ENCODE data around the gene YPEL1.

Gene YPEL1, protein sequence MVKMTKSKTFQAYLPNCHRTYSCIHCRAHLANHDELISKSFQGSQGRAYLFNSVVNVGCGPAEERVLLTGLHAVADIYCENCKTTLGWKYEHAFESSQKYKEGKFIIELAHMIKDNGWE

DNA sequence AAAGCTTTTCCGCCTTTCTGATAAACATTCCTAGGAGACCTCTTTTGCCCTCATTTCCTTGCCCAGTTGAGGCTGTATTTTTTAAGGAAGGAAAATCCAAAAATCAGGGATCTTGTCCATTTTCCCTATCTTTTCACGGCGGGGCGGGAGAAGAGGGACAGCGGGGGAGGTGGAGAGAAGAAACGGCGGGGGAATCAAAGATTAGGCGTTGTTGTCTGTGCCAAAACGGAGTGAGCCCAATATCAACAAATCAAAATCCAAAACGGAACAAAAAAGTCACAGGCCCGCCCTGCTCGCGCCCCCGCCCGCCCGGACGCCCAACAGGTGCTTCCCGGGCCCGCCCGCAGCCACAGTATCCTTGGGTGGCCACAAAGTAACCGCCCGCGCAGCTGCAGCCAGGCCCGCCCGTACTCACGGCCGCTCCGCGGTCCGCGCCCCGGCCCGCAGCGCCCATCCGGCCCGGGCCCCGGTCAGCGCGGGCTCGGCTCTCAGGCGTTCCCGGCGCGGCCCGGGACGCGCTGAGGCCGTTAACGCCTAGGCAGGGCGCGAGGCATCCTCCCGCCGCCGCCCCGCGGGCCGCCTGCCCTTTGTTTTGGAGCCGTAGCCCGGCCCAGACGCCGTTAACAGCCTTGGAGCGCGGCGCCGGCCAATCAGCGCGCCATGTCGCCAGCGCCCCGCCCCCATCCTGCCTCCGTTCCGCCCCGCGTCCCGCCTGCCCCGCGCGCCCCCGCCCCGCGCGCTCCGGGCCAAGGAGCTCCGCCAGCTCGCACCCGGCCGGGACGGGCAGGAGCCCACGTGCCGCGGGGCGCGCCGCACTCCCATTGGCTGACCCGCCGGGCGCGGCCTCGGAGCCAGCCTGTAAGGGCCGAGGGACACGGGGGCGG, at the start of gene YPEL1:
TSS of gene YPEL1 (minus strand) at position 595 of the 884 bp plus-strand sequence. CDS start 25,050 bp downstream, outside the sequence.
- peak; percentile 96 for DNase-seq (ENCODE audit: low spot score)

DNA sequence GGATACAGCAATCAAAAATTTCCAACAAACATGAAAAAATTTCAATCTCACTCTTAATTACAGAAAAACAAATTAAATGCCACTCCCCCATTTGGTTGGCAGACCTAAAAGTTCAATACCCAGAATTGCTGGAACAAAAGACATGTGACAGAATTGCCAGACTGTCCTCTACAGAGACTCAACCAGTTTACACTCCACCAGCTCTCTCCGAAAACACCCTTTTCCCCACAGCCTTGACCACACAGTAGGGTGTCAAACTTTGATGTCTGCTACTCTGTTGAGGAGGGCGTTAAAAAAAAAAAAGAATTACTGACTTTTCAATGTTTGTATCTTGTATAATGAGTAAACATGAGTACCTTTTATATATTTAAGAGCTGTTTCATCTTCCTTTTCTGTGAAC, 44.7 kb upstream of the YPEL1 start:
- no peak for DNase-seq (ENCODE audit: low spot score)

DNA sequence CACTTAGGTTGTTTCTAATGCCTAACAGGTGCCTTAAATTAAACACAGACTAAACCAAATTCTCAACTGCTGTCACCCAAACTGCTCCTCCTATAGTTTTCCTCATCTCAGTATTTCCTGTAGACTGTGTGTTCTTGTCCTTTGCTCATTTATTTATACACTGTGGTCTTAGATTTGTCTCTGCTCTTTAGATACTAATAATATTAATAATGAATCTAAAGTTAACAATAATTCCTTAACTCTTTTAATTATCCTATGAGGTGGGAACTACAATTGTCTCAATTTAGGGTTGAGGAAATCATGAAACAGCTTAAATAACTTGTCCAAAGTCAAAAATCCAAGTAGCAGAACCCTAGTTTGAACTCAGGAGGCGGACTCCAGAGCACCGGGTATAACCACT, 43.9 kb upstream of the YPEL1 start:
- DNase-seq (ENCODE audit: low spot score): no peak

DNA sequence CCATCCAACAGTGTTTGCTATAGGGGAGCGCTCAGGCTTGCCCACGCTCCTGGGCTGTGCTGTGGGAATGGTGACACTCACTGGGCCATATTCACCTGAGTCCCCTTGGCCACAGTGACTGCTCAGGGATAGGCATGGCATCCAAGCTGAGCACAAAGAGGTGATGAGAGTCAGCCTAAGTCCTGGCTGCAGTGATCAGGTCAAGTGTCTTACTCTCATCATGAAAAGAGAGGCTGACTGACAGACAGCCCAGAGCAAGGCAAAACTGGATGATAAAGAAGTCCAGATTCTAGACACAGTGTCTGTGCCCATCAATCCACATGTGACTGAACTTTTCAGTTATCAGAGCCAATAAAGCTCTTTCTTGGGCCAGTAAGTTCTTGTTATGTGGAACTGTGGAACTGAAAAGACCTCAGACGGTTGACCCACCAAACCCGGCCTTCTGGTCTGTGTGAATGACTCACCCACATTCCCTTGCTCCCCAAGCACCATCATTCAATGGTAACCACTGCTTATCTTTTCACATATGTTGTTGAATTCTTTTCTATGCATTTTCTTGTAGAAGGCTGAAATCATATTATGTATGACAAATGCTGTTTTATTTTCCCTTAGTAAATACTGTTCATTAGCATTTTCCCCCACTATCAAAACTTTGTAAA, 43.2 kb upstream of the YPEL1 start:
- DNase-seq (ENCODE audit: low spot score): no peak

DNA sequence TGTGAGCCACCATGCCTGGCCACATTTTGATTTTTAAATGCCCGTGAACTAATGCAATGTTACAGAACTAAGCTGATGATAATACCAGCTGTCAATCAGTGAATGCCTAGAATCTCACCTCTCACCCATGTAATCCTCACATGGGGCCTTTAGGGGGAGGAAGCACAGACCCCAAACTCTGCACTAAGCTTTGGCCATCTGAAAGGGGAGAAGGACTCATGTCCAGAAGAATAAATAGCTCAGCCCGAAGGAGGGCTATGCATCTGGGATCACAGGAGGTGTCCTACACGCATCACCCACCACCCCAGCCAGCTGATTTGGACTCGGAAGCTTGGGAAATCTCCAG, 36.0 kb upstream of the YPEL1 start:
- no peak for DNase-seq (ENCODE audit: low spot score)

DNA sequence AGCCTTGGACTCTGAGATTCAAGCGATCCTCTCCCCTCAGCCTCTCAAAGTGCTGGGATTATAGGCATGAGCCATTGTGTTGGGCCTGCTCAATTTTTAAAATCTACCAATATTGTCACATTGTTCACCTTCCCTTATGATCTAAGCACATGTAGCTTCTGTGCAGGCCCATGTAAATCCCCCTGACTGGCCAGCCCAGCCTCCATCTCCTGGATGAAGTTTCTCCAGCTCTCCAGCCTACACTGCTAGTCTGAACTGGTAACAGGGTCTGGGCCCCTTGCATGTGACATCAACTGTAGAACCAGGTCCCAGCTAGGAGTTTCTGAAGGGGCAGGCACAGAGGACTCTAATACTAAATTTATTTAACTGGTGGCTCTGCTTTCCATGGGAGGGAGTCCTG, 32.8 kb upstream of the YPEL1 start:
- no peak for DNase-seq (ENCODE audit: low spot score)

DNA sequence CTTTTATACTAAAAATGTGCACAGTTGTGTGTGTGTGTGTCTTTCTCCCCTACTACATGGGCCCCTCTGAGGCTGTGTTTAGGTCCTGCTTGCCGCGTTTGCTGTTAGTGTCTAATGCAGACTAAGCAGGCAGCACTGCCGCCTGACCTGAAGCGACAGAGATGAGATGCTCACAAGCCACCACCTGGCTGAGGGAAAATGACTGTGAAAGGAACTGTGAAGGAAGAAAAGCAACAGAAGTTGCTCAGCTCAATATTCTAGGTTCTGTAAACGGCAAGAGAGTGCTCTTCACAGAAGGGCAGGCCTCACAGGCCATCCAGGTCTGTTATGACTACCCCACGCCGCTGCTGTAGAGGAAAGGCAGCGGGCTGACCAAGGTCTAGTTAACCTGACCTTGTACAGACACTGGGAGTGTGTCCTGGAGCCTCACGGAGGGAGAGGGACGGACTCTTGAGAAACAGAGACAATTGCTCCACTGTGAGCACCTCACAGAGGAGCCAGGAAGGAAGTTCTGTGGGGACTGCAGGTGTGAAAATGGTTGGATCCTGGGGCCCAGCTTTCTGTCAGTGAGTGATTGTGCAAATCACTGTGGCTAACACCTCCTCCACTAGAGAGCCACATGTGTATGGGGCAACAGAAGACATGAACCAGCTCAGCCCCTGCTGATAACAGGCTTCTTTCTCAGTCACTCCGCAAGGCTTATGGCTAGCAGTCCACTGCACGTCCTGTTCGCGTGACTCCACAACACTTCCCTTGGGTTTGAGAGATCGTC, 31.3 kb upstream of the YPEL1 start:
- DNase-seq (ENCODE audit: low spot score): peak; percentile 61

DNA sequence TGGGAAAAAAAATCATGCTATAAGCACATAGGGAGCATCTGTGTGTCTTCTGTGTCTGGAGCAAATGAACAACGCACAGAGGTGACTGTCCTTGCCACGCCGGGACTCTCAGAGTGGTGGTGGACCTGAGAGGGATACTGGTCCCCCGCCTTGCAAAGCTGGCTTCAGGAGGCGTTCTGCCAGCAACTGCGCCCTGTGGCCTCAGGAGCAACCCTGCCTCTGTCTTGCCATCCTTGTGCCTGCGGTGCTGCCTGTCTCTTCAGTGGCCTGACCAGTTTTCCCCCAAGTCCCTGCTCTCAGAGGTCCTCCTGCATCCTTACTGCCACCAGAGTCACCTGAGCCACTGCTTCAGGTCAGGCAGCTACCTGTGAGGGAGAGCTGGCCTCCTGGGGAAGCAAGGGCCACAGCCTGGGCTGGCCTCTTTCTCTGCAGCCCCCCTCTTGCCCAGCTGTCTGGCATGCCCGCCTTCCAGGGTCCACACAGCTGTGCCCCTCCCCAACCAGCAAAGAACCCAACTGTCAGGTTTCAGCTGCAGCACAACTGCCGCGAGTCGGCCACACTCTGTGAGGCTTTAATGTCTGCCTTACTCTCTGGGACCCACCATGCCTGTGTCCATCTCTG, 30.4 kb upstream of the YPEL1 start:
- no peak for DNase-seq (ENCODE audit: low spot score)

DNA sequence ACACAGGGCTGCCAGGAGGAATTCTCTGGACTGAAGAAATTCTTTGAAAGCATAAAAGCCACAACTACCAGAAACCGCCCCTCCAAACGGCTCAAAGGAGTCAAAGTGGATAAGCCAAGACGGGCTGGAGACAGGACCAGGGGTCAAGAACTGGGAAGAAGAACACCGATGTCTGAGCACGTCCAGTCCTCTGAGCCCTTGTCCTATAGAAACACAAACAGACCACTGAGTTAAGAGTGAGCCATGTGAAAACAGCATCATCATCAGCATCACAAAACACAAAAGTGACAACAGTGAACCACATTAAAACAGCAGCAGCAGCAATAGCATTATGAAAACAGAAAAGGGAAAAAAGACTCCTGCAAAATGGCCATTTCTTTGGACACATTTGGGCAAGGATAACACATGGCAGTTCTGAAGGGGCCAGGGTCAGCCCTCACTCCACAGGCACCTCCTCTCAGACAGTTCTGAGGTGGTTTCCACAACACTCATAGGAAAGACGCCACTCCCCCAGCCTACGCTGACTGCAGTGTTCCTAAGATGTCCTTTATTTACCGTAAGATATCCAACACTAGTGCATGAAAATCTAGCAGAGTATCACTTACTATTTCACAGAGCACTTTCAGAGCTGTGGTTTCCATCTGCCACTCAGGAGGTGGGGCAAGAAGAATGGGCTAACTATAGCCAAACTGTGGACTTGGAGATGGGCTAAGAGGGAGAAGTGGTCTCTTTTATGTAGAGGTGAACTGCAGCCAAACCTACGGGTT, 28.6 kb upstream of the YPEL1 start:
- no peak for DNase-seq (ENCODE audit: low spot score)

DNA sequence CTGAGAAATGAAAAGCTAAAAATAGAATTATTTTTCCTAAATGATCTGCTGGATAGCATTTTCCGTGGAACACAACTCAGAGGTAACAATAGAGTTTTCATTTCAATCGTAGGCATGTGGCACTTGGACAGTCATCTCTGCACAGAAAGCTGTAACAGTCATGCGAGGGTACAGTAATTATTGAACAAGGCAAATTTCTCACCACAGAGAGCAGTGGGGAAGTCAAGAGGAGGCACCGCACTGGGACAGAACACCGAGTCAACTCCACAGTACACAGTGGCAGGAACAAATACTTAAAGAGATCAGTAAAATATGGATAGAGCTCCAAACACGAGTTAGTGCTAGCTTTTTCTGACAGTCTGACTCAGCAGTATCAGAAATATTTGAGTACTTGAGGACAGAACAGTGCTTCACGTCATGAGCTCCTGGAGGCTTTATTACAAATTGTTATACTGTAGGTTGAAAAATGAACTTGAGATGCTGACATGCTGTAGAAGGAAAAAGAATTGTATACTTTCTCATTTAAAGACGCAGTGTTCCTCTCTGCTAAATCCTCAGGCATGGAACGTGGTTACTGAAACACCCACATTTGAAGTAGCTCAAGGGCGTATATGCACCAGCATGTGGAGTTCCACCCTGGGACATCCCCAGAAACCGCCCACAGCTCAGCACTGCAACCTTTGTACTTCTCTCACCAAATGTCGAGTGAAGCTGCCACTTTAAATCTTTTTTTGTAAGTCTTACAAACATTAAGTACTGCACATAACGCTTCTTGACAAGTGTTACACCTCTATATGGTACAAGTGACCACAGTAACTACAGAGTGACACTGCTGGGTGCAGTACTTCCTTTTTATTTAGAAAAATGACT, 27.4 kb upstream of the YPEL1 start:
- DNase-seq (ENCODE audit: low spot score): peak; percentile 10

DNA sequence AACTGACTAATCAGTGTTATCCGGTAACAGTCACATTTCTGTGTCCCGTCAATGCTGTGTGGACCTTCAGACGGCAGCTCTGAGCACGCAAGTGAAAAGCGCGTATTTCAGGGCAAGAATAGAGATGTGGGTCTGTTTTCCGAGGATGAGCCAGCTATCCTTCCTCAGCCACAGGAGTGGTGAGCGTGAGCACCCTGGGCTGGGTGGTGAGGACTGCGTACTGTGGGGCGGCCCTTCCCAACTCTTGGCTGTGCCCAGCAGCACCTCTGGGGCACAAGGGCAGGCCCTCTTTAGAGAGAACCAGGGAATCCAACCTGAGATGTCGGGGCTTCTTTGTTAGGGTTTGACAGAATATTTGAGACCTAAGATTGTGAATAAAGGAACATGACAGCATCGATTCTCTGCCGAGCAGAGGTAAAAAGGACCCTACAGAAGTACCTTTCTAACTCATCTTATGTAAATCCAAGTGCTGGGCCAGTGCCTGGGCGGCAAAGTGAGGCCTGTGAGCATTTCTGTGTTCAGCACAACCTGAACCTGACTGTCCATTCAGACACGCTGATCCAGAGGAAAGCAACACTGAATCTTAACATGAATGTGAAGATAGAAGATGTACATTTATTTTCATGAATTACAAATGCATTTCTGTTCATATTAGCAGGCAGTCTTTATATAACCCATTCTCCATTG, 26.5 kb upstream of the YPEL1 start:
- no peak for DNase-seq (ENCODE audit: low spot score)

DNA sequence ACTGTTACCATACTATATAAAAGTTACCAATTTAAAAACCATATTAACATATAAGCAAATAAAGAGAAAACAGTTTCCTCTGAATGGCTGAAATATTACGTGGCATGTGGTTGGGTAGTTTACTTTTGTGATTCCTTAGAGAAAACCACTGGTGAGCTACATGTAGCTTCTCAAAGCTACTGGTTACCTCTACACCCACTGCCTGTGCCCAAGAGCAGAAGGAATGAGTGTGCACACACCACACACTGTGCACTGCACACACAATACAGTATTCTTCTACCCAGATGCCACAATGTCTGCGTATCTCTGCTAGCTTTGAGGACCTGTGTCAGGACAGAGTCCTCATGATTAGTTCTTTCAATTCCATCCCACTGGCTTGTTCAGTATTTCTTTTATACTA, 25.5 kb upstream of the YPEL1 start:
- DNase-seq (ENCODE audit: low spot score): no peak

DNA sequence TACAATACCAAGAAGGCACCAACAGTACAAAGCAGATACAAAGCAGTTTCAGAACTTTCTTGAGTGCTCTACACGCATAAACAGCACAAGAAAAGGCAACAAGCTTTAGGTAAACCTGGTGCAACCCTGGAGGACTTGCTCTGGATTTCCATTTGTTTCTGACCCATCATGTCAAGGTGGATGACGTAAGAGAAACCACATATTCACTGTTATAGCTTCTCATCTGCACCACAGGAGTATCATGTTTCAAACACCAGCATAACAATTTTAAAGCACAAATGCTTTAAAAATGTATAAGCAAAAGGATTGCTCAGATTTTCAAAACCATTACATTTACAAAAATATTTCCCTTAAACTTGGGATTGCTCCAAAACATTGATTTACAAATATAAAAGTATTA, 25.0 kb upstream of the YPEL1 start:
- no peak for DNase-seq (ENCODE audit: low spot score)

DNA sequence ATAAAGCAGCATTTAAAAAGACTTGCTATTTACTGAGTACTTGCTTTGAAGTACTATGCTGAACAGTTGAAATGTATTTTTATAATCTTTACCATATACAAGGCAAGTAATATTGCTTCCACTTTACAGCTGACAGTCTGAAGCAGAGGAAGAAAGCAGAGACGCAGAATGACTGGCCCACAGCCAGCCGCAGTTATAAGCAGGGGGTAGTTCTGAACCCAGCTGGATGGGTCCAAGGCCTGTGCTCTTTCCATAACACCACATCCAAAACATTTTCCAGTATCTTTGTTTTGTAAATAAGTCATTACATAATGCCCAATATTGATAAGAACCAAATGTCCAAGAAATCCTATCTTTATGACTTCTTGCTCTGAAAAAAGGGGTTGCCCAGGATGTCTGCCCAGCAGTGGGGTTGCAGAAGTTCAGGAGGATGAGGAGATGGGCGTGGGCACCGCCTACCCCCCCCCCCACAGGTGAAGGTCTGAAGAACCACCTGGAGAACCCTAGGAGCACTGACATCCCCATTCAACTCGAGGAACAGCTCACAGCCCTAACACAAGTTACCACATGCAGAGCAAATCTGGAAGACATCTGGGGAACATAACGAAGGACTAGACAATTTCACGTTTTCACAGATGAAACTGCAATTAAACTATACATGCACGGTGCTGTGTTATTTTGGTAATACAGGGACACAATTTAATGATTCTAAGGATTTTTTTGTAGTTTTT, 24.2 kb upstream of the YPEL1 start:
- DNase-seq (ENCODE audit: low spot score): no peak

DNA sequence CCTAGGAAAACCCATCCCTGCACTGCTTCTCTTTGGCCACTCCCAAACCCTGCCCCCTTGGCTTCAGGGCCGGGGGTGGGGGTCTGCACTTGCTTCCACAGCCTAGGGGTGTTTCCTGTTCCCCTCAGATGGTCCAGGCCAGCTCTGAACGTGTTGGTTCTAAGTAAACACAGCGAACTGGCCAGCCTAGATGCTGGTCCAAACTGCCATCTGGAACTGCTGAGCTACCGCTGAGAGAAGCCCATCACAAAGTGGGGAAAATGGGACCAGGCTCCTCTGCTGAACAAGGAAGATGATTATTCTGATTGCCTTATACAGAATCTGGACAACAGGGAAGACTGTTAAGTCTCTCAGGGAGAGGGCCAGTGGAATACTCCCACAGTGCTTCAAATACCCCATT, 23.5 kb upstream of the YPEL1 start:
- DNase-seq (ENCODE audit: low spot score): no peak

DNA sequence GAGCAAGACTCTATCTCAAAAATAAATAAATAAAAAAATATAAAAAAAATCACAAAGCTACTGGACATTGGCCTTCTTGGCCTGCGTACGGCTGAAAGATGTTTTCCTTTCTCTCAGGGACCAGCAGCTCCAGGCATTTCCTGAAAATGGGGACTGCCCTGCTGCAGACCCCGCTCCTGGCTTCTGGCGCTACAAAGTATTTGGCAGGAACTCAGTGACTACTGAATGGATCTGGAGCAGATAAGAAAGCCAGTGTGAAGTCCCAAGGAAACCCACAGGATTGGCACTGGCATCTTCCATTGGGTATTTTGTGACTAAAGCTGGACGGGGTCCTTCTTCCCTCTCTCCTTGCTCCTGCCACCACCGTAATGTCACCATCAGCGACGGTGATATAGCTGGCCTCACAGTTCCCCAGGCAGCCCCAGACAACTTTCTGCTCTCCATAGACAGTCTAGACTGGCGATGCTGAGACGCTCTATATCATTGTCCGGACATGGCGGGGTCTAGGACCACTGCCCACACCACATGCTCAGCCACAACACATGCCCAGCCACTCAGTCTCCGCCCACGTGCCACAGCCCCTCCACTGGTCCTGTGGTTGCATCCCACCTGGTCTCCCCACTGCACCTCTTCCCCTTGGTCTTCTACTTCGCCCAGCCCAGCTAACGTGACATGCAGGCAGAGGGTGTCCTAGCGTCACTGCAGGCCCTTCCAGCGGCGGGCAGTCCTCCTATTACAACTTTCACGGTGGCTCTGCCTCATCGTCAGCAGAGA, 22.7 kb upstream of the YPEL1 start:
- DNase-seq (ENCODE audit: low spot score): no peak

DNA sequence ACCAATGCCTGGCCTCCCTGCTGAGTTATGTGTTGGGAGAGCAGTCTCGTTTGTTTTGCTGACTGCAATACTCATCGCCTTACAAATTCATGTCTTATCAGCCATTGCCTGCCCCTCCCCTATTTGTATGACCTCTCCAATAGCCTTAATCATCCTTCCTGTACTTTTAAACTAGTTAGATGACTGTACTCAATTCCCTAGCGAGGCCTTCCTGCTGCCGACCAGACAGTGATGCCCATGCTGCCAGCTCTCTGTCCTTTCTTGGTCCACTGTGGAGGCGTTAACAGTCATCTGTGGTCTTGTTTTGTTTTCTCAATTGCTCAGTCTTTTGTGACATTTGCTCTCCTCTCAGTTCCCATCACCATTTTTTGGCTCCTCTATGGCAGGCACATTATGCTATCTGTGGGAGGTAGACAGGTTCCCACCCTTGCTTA, 20.3 kb upstream of the YPEL1 start:
- no peak for DNase-seq (ENCODE audit: low spot score)

DNA sequence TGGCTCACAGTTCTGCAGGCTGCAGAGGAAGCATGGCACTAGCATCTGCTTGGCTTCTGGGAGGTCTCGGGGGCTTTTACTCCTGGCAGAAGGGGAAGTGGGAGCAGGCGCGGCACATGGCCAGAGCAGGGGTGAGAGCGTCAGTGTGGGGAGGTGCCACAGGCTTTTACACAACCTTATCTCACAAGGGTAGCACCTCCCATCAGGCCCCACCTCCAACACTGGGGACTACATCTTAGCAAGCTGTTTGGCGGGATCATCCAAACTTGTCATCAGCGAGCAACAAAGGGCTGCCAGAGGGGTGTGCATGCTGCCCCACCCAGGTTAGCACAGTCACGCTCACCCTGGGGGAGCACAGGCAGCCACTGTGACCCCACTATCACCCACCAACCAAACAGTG, 18.9 kb upstream of the YPEL1 start:
- no peak for DNase-seq (ENCODE audit: low spot score)

Measured in CD4-positive, alpha-beta T cell treated with Interleukin-6 at 100 ng/mL for 8 hours (primary cell).